Fibroblast of lung (primary cell): ENCODE measurements around the gene SCGB2A2. TPM values are rescaled to one million over a fixed set of nuclear protein-coding genes. Genes with fewer than 3 reads are reported as not detected.

Experiments
- DNase-seq, 2 donors: peaks; one replicate each; pipeline versions ENCODE4 v3.0.0 to v3.0.0-alpha.2; 2010; ENCODE audit warnings: low read depth in 2 of 2
- H2AFZ ChIP-seq: 2 replicates; pipeline ENCODE4 v1.5.1; 2012; ENCODE audit warnings: low read length, control low read depth, inconsistent platforms
- H3K27ac ChIP-seq: 2 replicates; pipeline ENCODE4 v1.5.1; 2011; ENCODE audit warnings: low read length, control low read depth; ENCODE audit not compliant: insufficient read depth
- H3K27me3 ChIP-seq: 2 replicates; pipeline ENCODE4 v1.5.1; 2011; ENCODE audit warnings: mild to moderate bottlenecking, low read length; ENCODE audit not compliant: control insufficient read depth, insufficient read depth
- H3K36me3 ChIP-seq: 2 replicates; pipeline ENCODE4 v1.5.1; 2011; ENCODE audit warnings: low read length; ENCODE audit not compliant: control insufficient read depth, insufficient read depth
- H3K4me1 ChIP-seq: 2 replicates; pipeline ENCODE4 v1.5.1; 2011; ENCODE audit warnings: low read length; ENCODE audit not compliant: control insufficient read depth, insufficient read depth; ENCODE audit errors: extremely low read depth
- H3K4me2 ChIP-seq: 2 replicates; pipeline ENCODE4 v1.5.1; 2011; ENCODE audit warnings: low read length, control low read depth; ENCODE audit not compliant: insufficient read depth; ENCODE audit errors: extremely low read depth
- H3K4me3 ChIP-seq, 4 experiments: fragments of 200-600 bp in 1 of 4; sonication (generic) in 1 of 4; replicated peaks in 1 of 4; 2 replicates each; pipeline ENCODE4 v1.5.1; 2011 to 2016; ENCODE audit warnings: low read length in 4 of 4, low read depth in 3 of 4, mild to moderate bottlenecking in 3 of 4, control low read depth in 2 of 4, inconsistent platforms in 1 of 4, mixed read lengths in 1 of 4; ENCODE audit not compliant: insufficient read depth in 1 of 4; ENCODE audit errors: control extremely low read depth in 1 of 4
- H3K79me2 ChIP-seq: 2 replicates; pipeline ENCODE4 v1.5.1; 2012; ENCODE audit warnings: mild to moderate bottlenecking, low read length, inconsistent platforms; ENCODE audit not compliant: control insufficient read depth, insufficient read depth
- H3K9ac ChIP-seq: 2 replicates; pipeline ENCODE4 v1.5.1; 2011; ENCODE audit warnings: mild to moderate bottlenecking, low read length, control low read depth; ENCODE audit not compliant: insufficient read depth
- H3K9me3 ChIP-seq: 2 replicates; pipeline ENCODE4 v1.5.1; 2012; ENCODE audit warnings: low read depth, low read length; ENCODE audit not compliant: control insufficient read depth, insufficient read depth
- H4K20me1 ChIP-seq: 2 replicates; pipeline ENCODE4 v1.5.1; 2011; ENCODE audit warnings: low read length; ENCODE audit not compliant: control insufficient read depth, insufficient read depth; ENCODE audit errors: extremely low read depth
- CTCF ChIP-seq, 2 donors: IDR thresholded peaks in 1 of 2; conservative IDR thresholded peaks in 1 of 2; 1 replicate in 1 of 2; 2 replicates in 1 of 2; pipeline ENCODE4 v1.5.1; 2011 to 2012; ENCODE audit warnings: low read length in 2 of 2, control low read depth in 1 of 2, inconsistent platforms in 1 of 2, low read depth in 1 of 2, mild to moderate bottlenecking in 1 of 2
- EZH2 ChIP-seq: IDR thresholded peaks from 2 replicates; pipeline ENCODE4 v1.5.1; 2012; ENCODE audit warnings: low read length, control low read depth, mild to moderate bottlenecking; ENCODE audit errors: missing control alignments
- polyA plus RNA-seq, 2 donors: library from polyadenylated mRNA; depleted of rRNA in 1 of 2; stranded (reverse) in 1 of 2; unstranded in 1 of 2; fragments of >200 nt; gene quantifications; 2 replicates each; pipeline ENCODE4 v1.2.1, GENCODE V29; 2011 to 2012; ENCODE audit warnings: missing spikeins in 1 of 2
- total RNA-seq: library from RNA; depleted of rRNA; stranded (reverse); fragments of >200 nt; gene quantifications from 2 replicates; pipeline ENCODE4 v1.2.1, GENCODE V29; 2014

The SCGB2A2 gene
- total and polyA plus RNA-seq, 2 donors (not counting 1 experiment from before 2014, with no cell fraction given), result not detected

- Histone ChIP-seq H3K36me3 (no peaks in the 10 kb centered on the region), H3K9me3 (no peaks in the 10 kb centered on the region), H3K4me1 (no peaks in the 10 kb centered on the region), H3K79me2 (no peaks in the 10 kb centered on the region), H3K27me3 (peaks cover 6% of the 10 kb centered on the region), H2AFZ (no peak overlapping the region), H3K4me2 (no peak overlapping the region), H3K9ac (no peak overlapping the region), H3K4me3 (no peak overlapping the region), H3K27ac (no peak overlapping the region), H4K20me1 (no peaks in the 10 kb centered on the region)
- DNase-seq, result peak; percentile 17 to 32
- TF ChIP-seq CTCF (conservative IDR thresholded peaks at IDR 0.05 in 1 of 2, IDR thresholded peaks at IDR 0.05 in 1 of 2; ENCODE audit: low read depth in 1 of 2, low read length in 2 of 2) (no peak), EZH2 (no peak)
Observed at GRCh38 chr11:62295504-62295903, 25.5 kb downstream of the SCGB2A2 start.

GRCh38 chr11:62298975-62299374 lies 29.0 kb downstream of the SCGB2A2 start, which contains the start of gene SCGB1D4:
Gene SCGB1D4, minus strand, starts transcription at chr11:62299075. Its CDS starts 65 bp downstream, at chr11:62299010.
- TF ChIP-seq CTCF (conservative IDR thresholded peaks at IDR 0.05 in 1 of 2, IDR thresholded peaks at IDR 0.05 in 1 of 2; ENCODE audit: low read depth in 1 of 2, low read length in 2 of 2) (no peak), EZH2 (no peak)
- H3K27me3 ChIP-seq, result peaks cover 6% of the 10 kb centered on the region

GRCh38 chr11:62306227-62306626 lies 36.3 kb downstream of the SCGB2A2 start:
- no peaks in the 10 kb centered on the region for H4K20me1 ChIP-seq
- TF ChIP-seq CTCF (conservative IDR thresholded peaks at IDR 0.05 in 1 of 2, IDR thresholded peaks at IDR 0.05 in 1 of 2; ENCODE audit: low read depth in 1 of 2, low read length in 2 of 2) (no peak), EZH2 (no peak)
- no peaks in the 10 kb centered on the region for H3K36me3 ChIP-seq
- H3K27me3 ChIP-seq, result peaks cover 4% of the 10 kb centered on the region
- H2AFZ ChIP-seq, result no peak overlapping the region
- H3K9me3 ChIP-seq, result no peaks in the 10 kb centered on the region
- no peak overlapping the region for H3K4me2 ChIP-seq
- H3K9ac ChIP-seq, result no peak overlapping the region
- DNase-seq, result no peak
- no peak overlapping the region for H3K27ac ChIP-seq
- H3K4me3 ChIP-seq, result no peak overlapping the region
- H3K79me2 ChIP-seq, result no peaks in the 10 kb centered on the region
- no peaks in the 10 kb centered on the region for H3K4me1 ChIP-seq

More at GRCh38 chr11:62298975-62299374, 29.0 kb downstream of the SCGB2A2 start, which contains the start of gene SCGB1D4:
- H3K9me3 ChIP-seq, result no peaks in the 10 kb centered on the region
- H2AFZ ChIP-seq, result no peak within 1 kb of the TSS
- H3K4me2 ChIP-seq, result no peak within 1 kb of the TSS
- no peak within 1 kb of the TSS for H3K27ac ChIP-seq
- H3K36me3 ChIP-seq, result no peaks in the 10 kb centered on the region
- no peaks in the 10 kb centered on the region for H3K4me1 ChIP-seq
- H4K20me1 ChIP-seq, result no peaks in the 10 kb centered on the region
- no peaks in the 10 kb centered on the region for H3K79me2 ChIP-seq
- DNase-seq, result no peak
- H3K9ac ChIP-seq, result no peak within 1 kb of the TSS
- no peak within 1 kb of the TSS for H3K4me3 ChIP-seq
